IMR-90 (cell line): ENCODE data around the gene SPON1. TPM values are rescaled to one million over a fixed set of nuclear protein-coding genes. Genes with fewer than 3 reads are reported as not detected.

Experiments used
- ATAC-seq: fragments of 200-7000 bp; cut with Tn5 transposase; 2 replicates; pipeline ENCODE4 v1.9.1; 2020; ENCODE audit warnings: low read depth, mild to moderate bottlenecking, moderate library complexity
- BruUV-seq: library from RNA; stranded (reverse); fragments of 400-500 nt; replicated peaks from 2 replicates; lab custom pipeline; 2021; lab: Mats Ljungman, UMichigan
- CTCF ChIA-PET: fragments of 300-600 bp; formaldehyde crosslinking; extraction: SDS; loops from one replicate; lab custom pipeline; 2021; ENCODE audit warnings: antibody characterized with exemption; lab: Yijun Ruan, JAX
- POLR2A ChIA-PET: fragments of 300-600 bp; sonication (Branson Sonifier 250); formaldehyde crosslinking; loops from one replicate; lab custom pipeline; 2022; ENCODE audit warnings: antibody characterized with exemption; ENCODE audit not compliant: unreplicated experiment; lab: Charles Lee
- DNase-seq: peaks from one replicate; pipeline ENCODE4 v3.0.0; 2013
- H2AFZ ChIP-seq: replicated peaks from 2 replicates; pipeline ENCODE3; 2013; ENCODE audit warnings: low read length, mild to moderate bottlenecking; ENCODE audit not compliant: poor library complexity
- H2AK5ac ChIP-seq: 2 replicates; pipeline ENCODE4 v1.6.1; 2013; ENCODE audit warnings: low read depth, low read length, inconsistent platforms
- H2AK9ac ChIP-seq: replicated peaks from 2 replicates; pipeline ENCODE3; 2013; ENCODE audit warnings: mild to moderate bottlenecking, low read depth, low read length, moderate library complexity; ENCODE audit not compliant: poor library complexity
- H2BK120ac ChIP-seq: 2 replicates; pipeline ENCODE4 v1.6.1; 2013; ENCODE audit warnings: low read depth, low read length, inconsistent platforms
- H2BK15ac ChIP-seq: 3 replicates; pipeline ENCODE4 v1.6.1; 2013; ENCODE audit warnings: low read depth, low read length, inconsistent platforms
- H2BK20ac ChIP-seq: 2 replicates; pipeline ENCODE4 v1.6.1; 2013; ENCODE audit warnings: low read depth, mild to moderate bottlenecking, inconsistent platforms, low read length, moderate library complexity
- H2BK5ac ChIP-seq: 2 replicates; pipeline ENCODE4 v1.6.1; 2013; ENCODE audit warnings: mild to moderate bottlenecking, low read depth, low read length, inconsistent platforms; ENCODE audit not compliant: poor library complexity, severe bottlenecking
- H3K14ac ChIP-seq: replicated peaks from 2 replicates; pipeline ENCODE4 v1.6.1; 2013; ENCODE audit warnings: low read depth, low read length, inconsistent platforms
- H3K18ac ChIP-seq: 2 replicates; pipeline ENCODE4 v1.6.1; 2013; ENCODE audit warnings: low read depth, low read length, control low read depth
- H3K23ac ChIP-seq: 2 replicates; pipeline ENCODE4 v1.6.1; 2013; ENCODE audit warnings: low read depth, low read length, inconsistent platforms
- H3K27ac ChIP-seq: 2 replicates; pipeline ENCODE4 v1.5.1; 2013; ENCODE audit warnings: mild to moderate bottlenecking, control low read depth, low read length; ENCODE audit not compliant: insufficient read depth
- H3K27me3 ChIP-seq: 2 replicates; pipeline ENCODE4 v1.6.1; 2013; ENCODE audit warnings: low read length; ENCODE audit not compliant: control insufficient read depth, insufficient read depth
- H3K36me3 ChIP-seq: 2 replicates; pipeline ENCODE4 v1.6.1; 2013; ENCODE audit warnings: low read length, mixed read lengths; ENCODE audit not compliant: control insufficient read depth, insufficient read depth
- H3K4ac ChIP-seq: 2 replicates; pipeline ENCODE4 v1.6.1; 2013; ENCODE audit warnings: low read depth, low read length, inconsistent platforms
- H3K4me1 ChIP-seq: 2 replicates; pipeline ENCODE4 v1.6.1; 2013; ENCODE audit warnings: low read length, mixed read lengths; ENCODE audit not compliant: control insufficient read depth, insufficient read depth
- H3K4me2 ChIP-seq: 2 replicates; pipeline ENCODE4 v1.6.1; 2013; ENCODE audit warnings: low read depth, mild to moderate bottlenecking, control low read depth, low read length, moderate library complexity
- H3K4me3 ChIP-seq: 2 replicates; pipeline ENCODE4 v1.5.1; 2013; ENCODE audit warnings: low read depth, mild to moderate bottlenecking, control low read depth, low read length, moderate library complexity; ENCODE audit not compliant: insufficient read depth
- H3K56ac ChIP-seq: 2 replicates; pipeline ENCODE4 v1.6.1; 2013; ENCODE audit warnings: low read length, inconsistent platforms; ENCODE audit not compliant: insufficient read depth; ENCODE audit errors: extremely low read depth
- H3K79me1 ChIP-seq, 2 experiments: 2 replicates each; pipeline ENCODE4 v1.6.1; 2013; ENCODE audit warnings: low read length in 2 of 2, inconsistent platforms in 1 of 2, low read depth in 1 of 2
- H3K9ac ChIP-seq: 2 replicates; pipeline ENCODE4 v1.6.1; 2013; ENCODE audit warnings: low read depth, low read length, control low read depth
- H3K9me1 ChIP-seq: 2 replicates; pipeline ENCODE4 v1.6.1; 2013; ENCODE audit warnings: low read length, inconsistent platforms; ENCODE audit not compliant: insufficient read depth
- H3K9me3 ChIP-seq: 2 replicates; pipeline ENCODE4 v1.6.1; 2013; ENCODE audit warnings: low read length; ENCODE audit not compliant: control insufficient read depth, insufficient read depth
- H4K20me1 ChIP-seq: 2 replicates; pipeline ENCODE4 v1.6.1; 2013; ENCODE audit warnings: low read length, inconsistent platforms; ENCODE audit not compliant: insufficient read depth
- H4K5ac ChIP-seq: 2 replicates; pipeline ENCODE4 v1.6.1; 2013; ENCODE audit warnings: mild to moderate bottlenecking, low read depth, low read length, control low read depth
- H4K8ac ChIP-seq, 2 experiments: 2 replicates each; pipeline ENCODE4 v1.6.1; 2013; ENCODE audit warnings: low read depth in 2 of 2, low read length in 2 of 2, control low read depth in 1 of 2, inconsistent platforms in 1 of 2
- H4K91ac ChIP-seq: 2 replicates; pipeline ENCODE4 v1.6.1; 2013; ENCODE audit warnings: low read depth, low read length, inconsistent platforms; ENCODE audit not compliant: insufficient read depth
- BHLHE40 ChIP-seq: fragments of 150-350 bp; IDR thresholded peaks from 2 replicates; pipeline ENCODE4 v1.6.1; 2016; ENCODE audit warnings: mild to moderate bottlenecking, low read depth, low read length
- CEBPB ChIP-seq: IDR thresholded peaks from 2 replicates; pipeline ENCODE4 v1.6.1; 2012; ENCODE audit warnings: low read depth, low read length, improper control_type of control experiment
- MAZ ChIP-seq: IDR thresholded peaks from 2 replicates; pipeline ENCODE4 v1.6.1; 2012; ENCODE audit warnings: low read depth, mild to moderate bottlenecking, low read length, improper control_type of control experiment, moderate library complexity, borderline replicate concordance
- POLR2A ChIP-seq: IDR thresholded peaks from 2 replicates; pipeline ENCODE4 v1.6.1; 2012; ENCODE audit warnings: mild to moderate bottlenecking, low read depth, low read length
- RCOR1 ChIP-seq: IDR thresholded peaks from 2 replicates; pipeline ENCODE4 v1.6.1; 2012; ENCODE audit warnings: mild to moderate bottlenecking, low read length, improper control_type of control experiment; ENCODE audit not compliant: insufficient replicate concordance
- RFX5 ChIP-seq: IDR thresholded peaks from 2 replicates; pipeline ENCODE4 v1.8.0; 2012; ENCODE audit warnings: low read depth, mild to moderate bottlenecking, low read length, moderate library complexity
- SMC3 ChIP-seq: fragments of 150-350 bp; IDR thresholded peaks from 2 replicates; pipeline ENCODE4 v1.6.1; 2016; ENCODE audit warnings: low read depth, mild to moderate bottlenecking, antibody characterized with exemption, low read length, moderate library complexity
- WGBS, 2 experiments: methylation state at CpG; one replicate each; pipeline versions ENCODE4 v1.1.5 to v1.1.7; 2013; ENCODE audit warnings: missing lambda C conversion rate in 2 of 2; ENCODE audit not compliant: insufficient read length in 1 of 2; ENCODE audit errors: extremely low coverage in 2 of 2; 5-methylcytosine and 5-hydroxymethylcytosine counted together
- dilution Hi-C: fragments of 300-500 bp; cut with HindIII; formaldehyde crosslinking; loops from one replicate; pipeline ENCODE4 v1.14.3; 2018; ENCODE audit warnings: low sequenced_read_pairs; ENCODE audit not compliant: unreplicated experiment
- in situ Hi-C: fragments of 300-500 bp; cut with MboI; formaldehyde crosslinking; loops from 3 replicates; pipeline ENCODE4 v1.14.3; 2019; ENCODE audit warnings: low sequenced_read_pairs, inconsistent platforms, mixed read lengths
- intact Hi-C: fragments of 100-400 bp; cut with micrococcal nuclease; formaldehyde crosslinking; loops from 2 replicates; pipeline ENCODE4 v1.10.0; 2022
- polyA plus RNA-seq, 3 experiments: library from polyadenylated mRNA; depleted of rRNA; stranded (reverse); fragments of >200 nt; gene quantifications; 2 replicates each; pipeline ENCODE4 v1.2.3, GENCODE V29; 2012; ENCODE audit warnings: low replicate concordance in 1 of 3
- total RNA-seq: library from RNA; depleted of rRNA; stranded (reverse); fragments of >200 nt; gene quantifications from 2 replicates; pipeline ENCODE4 v1.2.3, GENCODE V29; 2012
- TF ChIP-seq, protein P1 (sequence below): fragments of 150-350 bp; IDR thresholded peaks from 2 replicates; pipeline ENCODE4 v1.6.1; 2016; ENCODE audit warnings: low read depth, mild to moderate bottlenecking, low read length, moderate library complexity, borderline replicate concordance

The SPON1 gene
- total and polyA plus RNA-seq, 2 of the 4 experiments (the other 2 are of a cell fraction): 0.62 to 0.72 TPM

DNA sequence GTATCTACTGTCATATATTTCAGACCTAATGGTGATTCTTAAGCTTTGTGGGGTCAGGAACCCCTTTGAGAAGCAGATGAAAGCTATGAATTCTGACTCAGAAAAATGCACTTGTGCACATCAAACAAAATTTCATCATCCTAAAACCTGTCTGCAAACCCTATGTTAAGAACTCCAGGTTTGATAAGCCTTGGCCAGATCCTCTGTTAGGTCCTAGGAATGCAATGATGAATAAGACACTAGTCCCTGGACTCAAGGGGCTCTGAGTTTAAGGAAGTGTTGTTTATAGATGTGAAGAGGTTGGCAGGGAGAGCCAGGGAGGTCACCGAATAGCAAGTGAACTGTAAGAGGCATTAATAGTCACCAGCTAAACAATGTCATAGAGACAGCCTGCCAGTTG, 103.2 kb downstream of the SPON1 start:
- H3K4me2 ChIP-seq: no peak overlapping the region
- no peak overlapping the region for H2BK120ac ChIP-seq
- H2AK5ac ChIP-seq: no peak overlapping the region
- H2BK15ac ChIP-seq: no peak overlapping the region
- no peak overlapping the region for H3K4ac ChIP-seq
- H2BK20ac ChIP-seq: no peak overlapping the region
- POLR2A ChIA-PET: no interaction called here
- DNase-seq: no peak
- no peak overlapping the region for H2AFZ ChIP-seq
- no peak overlapping the region for H2AK9ac ChIP-seq
- intact Hi-C loops (no loop called here), in situ Hi-C loops (no loop called here), dilution Hi-C loops (no loop called here)
- no peak overlapping the region for H3K18ac ChIP-seq
- H4K20me1 ChIP-seq: no peaks in the 10 kb centered on the region
- no peak overlapping the region for H3K4me3 ChIP-seq
- no peaks in the 10 kb centered on the region for H3K79me1 ChIP-seq
- no peaks in the 10 kb centered on the region for H3K36me3 ChIP-seq
- H2BK5ac ChIP-seq: no peak overlapping the region
- no peak overlapping the region for H4K91ac ChIP-seq
- H3K56ac ChIP-seq: no peak overlapping the region
- ATAC-seq: no peak
- no peaks in the 10 kb centered on the region for H3K4me1 ChIP-seq
- peaks cover 2% of the 10 kb centered on the region; the same call in 1 of the 2 replicates for H3K27me3 ChIP-seq
- H3K9ac ChIP-seq: no peak overlapping the region
- no peak overlapping the region for H3K27ac ChIP-seq
- no peak overlapping the region for H3K23ac ChIP-seq
- H4K5ac ChIP-seq: no peak overlapping the region
- no CpG with 5 or more reads among the region's 1 CpG for WGBS, 2 experiments
- no peak overlapping the region for H3K14ac ChIP-seq
- no peaks in the 10 kb centered on the region for H3K9me1 ChIP-seq
- H4K8ac ChIP-seq: no peak overlapping the region
- no peaks in the 10 kb centered on the region for H3K9me3 ChIP-seq
- TF ChIP-seq, protein P1, sequence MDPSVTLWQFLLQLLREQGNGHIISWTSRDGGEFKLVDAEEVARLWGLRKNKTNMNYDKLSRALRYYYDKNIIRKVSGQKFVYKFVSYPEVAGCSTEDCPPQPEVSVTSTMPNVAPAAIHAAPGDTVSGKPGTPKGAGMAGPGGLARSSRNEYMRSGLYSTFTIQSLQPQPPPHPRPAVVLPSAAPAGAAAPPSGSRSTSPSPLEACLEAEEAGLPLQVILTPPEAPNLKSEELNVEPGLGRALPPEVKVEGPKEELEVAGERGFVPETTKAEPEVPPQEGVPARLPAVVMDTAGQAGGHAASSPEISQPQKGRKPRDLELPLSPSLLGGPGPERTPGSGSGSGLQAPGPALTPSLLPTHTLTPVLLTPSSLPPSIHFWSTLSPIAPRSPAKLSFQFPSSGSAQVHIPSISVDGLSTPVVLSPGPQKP: no peak
- TF ChIP-seq RFX5: no peak
- TF ChIP-seq SMC3: no peak
- no peak for TF ChIP-seq MAZ
- no peak for TF ChIP-seq RCOR1
- TF ChIP-seq CEBPB: no peak
- no peak for TF ChIP-seq POLR2A
- no peak for TF ChIP-seq BHLHE40
- CTCF ChIA-PET: no interaction called here
- no TSS peak for BruUV-seq
